Epithelial cell of proximal tubule (primary cell): Measurements from ENCODE around the gene BRD1. TPM values are rescaled to one million over a fixed set of nuclear protein-coding genes. Genes with fewer than 3 reads are reported as not detected.

Source experiments
- DNase-seq: peaks from one replicate; pipeline ENCODE4 v3.0.0-alpha.2; 2011; ENCODE audit warnings: low read depth
- H3K4me3 ChIP-seq: 2 replicates; pipeline ENCODE4 v1.5.1; 2011; ENCODE audit warnings: low read depth, mild to moderate bottlenecking, low read length
- total RNA-seq: library from RNA; depleted of rRNA; stranded (reverse); fragments of >200 nt; gene quantifications from 2 replicates; pipeline ENCODE4 v1.2.3, GENCODE V29; 2015
- TF ChIP-seq, protein P1 (sequence below): conservative IDR thresholded peaks from 2 replicates; pipeline ENCODE4 v1.5.1; 2012; ENCODE audit warnings: low read depth, mild to moderate bottlenecking, low read length

The BRD1 gene
- total RNA-seq, 1 donor from 2014 or later = 41.8 TPM

DNA sequence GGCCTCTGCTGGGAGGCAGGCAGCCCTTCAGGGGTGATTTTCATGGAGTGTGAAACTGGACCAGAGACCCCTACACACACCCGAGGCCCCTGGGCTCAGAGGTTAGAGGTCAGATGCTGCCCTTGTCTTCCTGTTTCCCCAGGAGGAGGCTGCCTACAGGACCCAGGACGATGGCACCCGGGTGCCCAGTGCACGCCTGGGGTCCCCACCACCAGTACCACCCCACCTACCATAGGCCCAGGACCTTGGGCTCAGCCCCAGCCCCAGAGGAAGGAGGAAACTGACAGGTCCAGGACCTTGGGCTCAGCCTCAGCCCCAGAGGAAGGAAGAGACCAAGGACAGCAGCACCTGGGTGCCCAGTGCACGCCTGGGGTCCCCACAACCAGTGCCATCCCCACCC is 79.2 kb downstream of the BRD1 start:
- H3K4me3 ChIP-seq = no peak overlapping the region
- no peak for DNase-seq
- TF ChIP-seq, protein P1, sequence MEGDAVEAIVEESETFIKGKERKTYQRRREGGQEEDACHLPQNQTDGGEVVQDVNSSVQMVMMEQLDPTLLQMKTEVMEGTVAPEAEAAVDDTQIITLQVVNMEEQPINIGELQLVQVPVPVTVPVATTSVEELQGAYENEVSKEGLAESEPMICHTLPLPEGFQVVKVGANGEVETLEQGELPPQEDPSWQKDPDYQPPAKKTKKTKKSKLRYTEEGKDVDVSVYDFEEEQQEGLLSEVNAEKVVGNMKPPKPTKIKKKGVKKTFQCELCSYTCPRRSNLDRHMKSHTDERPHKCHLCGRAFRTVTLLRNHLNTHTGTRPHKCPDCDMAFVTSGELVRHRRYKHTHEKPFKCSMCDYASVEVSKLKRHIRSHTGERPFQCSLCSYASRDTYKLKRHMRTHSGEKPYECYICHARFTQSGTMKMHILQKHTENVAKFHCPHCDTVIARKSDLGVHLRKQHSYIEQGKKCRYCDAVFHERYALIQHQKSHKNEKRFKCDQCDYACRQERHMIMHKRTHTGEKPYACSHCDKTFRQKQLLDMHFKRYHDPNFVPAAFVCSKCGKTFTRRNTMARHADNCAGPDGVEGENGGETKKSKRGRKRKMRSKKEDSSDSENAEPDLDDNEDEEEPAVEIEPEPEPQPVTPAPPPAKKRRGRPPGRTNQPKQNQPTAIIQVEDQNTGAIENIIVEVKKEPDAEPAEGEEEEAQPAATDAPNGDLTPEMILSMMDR = no peak

DNA sequence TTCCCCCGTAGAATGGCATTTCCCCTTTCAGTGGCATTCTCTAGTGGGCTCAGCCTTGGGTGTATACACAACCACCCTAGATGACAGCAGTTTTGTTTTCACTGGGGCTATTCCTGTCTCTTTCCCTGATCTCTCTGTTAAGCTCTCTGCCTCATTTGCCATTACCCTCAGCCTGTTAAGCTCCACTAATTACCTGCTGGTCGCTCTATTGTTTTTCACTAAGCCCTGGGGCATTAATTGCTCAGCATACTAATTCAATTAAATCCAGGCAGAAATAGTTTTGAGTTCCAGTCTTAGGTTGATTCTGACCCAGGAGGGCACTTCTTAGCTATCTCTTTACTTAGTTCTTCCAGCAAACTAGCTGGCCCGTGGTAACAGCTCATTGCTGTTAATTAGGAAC is 80.0 kb downstream of the BRD1 start:
- TF ChIP-seq, protein P1 = no peak
- H3K4me3 ChIP-seq = no peak overlapping the region
- no peak for DNase-seq

DNA sequence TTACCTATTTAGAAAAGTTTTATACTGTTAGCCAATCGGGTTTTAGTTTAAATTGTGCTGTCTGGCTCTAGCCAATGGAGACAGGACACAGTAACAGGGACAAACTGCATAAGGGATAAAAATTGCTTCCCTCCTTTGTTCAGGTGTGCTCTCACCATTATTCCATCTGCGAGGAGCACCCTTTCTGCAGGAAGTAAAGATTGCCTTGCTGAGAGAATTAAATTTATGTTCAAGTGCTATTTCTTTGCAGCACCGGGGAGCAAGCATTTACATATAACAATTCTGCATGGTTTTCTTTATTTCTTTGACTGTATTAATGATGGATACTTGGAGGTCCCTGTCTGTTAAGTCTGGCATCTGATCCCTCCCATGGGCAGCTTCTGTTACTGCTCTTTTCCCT is 80.5 kb downstream of the BRD1 start:
- TF ChIP-seq, protein P1 = no peak
- DNase-seq = no peak

DNA sequence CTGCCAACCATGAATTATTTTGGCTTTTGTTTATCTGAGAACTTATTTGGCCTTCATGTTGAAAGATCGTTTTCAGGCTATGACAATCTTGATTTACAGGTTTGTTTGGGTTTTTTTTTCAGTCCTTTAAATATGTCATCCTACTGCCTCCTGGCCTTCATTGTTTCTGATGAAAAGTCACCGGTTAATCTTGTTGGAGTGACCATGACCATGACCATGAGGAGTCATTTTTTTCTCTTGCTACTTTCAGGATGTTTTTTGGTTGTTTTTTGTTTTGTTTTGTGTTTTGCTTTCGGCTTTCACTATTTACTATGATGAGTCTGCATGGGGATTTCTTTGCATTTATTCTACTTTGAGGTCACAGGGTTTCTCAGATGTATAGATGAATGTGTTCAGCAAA is 81.6 kb downstream of the BRD1 start:
- TF ChIP-seq, protein P1 = no peak
- no peak for DNase-seq
- H3K4me3 ChIP-seq = no peak overlapping the region

More for the DNA sequence above, 80.5 kb downstream of the BRD1 start:
- H3K4me3 ChIP-seq = no peak overlapping the region

DNA sequence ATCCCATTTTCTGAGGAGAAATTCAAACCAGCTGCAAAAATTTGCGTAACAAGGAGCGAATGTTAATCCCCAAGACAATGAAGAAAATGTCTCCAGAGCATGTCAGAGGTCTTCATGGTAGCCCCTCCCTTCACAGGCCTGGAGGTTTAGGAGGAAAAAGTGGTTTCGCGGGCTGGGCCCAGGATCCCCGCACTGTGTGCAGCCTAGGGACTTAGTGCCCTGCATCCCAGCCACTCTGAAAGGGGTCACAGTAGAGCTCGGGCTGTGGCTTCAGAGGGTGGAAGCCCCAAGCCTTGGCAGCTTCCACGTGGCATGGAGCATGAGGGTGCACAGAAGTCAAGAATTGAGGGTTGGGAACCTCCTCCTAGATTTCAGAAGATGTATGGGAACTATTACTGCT is 87.4 kb downstream of the BRD1 start:
- no peak for DNase-seq
- TF ChIP-seq, protein P1 = no peak
- H3K4me3 ChIP-seq = no peak overlapping the region

DNA sequence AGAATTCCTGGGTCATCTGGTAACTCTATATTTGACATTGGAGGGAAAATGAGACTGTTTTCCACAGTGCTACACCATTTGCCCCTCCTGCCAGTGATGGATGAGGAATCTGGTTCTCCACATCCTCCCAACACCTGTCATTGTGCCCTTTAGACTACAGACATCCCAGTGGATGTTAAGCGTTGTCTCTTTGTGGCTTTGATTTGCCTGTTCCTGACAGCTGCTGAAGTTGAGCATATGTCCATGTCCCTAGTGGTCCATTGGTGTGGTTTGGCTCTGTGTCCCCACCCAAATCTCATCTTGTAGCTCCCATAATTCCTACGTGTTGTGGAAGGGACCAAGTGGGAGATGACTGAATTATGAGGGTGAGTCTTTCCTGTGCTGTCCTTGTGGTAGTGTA is 88.5 kb downstream of the BRD1 start:
- TF ChIP-seq, protein P1 = no peak
- DNase-seq = no peak
- H3K4me3 ChIP-seq = no peak overlapping the region

DNA sequence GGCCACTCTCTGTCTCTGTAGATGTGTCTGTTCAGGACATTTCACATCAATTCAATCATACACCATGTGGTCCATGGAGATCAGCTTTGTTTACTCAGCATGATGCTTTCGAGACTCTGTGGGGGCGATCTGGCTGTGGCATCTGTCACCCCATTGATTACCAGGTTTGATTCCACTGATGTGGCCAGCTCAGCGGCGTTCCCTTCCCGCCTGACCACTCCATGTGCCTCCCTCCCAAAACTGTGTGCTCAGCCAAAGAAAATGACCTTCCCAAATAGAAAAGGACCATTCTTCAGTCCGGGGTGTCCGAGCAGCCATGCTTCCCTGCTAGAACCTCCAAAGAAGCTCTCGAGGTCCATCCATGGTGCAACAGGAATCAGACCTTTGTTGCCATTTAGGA is 89.1 kb downstream of the BRD1 start:
- DNase-seq = no peak
- TF ChIP-seq, protein P1 = no peak
- no peak overlapping the region for H3K4me3 ChIP-seq
